GM21367 (cell line): ENCODE results near the gene YKT6.
"Not testable (repeated sequence)": the region's sequence is repeated elsewhere in the genome, so short reads cannot be mapped to it uniquely, and the experiment has no call there.

Experiments used
- ATAC-seq: cut with Tn5 transposase; IDR thresholded peaks from one replicate; pipeline ENCODE4 v1.9.1; 2021; ENCODE audit not compliant: unreplicated experiment

Gene YKT6

DNA sequence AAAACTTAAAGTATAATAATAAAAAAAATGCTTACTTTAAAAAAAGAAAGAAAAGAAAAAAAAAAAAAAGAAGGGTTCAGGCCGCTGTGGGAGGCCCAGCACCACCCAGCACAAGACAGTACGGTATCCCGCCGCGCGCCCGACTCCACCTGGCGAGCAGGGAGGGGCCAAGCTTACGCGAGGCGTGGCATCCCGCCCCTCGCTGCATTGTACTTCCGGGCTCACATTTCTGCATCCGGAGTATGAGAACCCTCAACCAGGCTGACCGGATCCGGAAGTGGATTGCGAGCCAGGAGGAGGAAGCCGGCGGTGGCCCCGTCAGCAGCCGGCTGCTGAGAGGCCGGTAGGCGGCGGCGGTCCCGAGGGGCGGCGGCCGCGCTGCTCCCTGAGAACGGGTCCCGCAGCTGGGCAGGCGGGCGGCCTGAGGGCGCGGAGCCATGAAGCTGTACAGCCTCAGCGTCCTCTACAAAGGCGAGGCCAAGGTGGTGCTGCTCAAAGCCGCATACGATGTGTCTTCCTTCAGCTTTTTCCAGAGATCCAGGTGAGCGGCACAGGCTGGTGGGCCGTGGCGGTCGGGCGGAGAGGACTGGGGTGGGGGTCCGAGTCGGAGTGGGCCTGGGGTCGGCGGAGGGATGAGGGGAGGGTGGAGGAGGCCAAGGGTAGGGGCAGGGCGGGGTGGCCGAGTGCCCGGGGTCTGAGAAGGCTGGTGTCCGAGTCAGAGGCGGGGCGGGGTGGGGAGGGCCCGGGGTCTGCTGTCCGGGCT is at the start of gene YKT6:
TSS of gene YKT6 (plus strand) at position 280 of the 763 bp plus-strand sequence. CDS start at position 438, 158 bp downstream.
- peak; percentile 99 for ATAC-seq

DNA sequence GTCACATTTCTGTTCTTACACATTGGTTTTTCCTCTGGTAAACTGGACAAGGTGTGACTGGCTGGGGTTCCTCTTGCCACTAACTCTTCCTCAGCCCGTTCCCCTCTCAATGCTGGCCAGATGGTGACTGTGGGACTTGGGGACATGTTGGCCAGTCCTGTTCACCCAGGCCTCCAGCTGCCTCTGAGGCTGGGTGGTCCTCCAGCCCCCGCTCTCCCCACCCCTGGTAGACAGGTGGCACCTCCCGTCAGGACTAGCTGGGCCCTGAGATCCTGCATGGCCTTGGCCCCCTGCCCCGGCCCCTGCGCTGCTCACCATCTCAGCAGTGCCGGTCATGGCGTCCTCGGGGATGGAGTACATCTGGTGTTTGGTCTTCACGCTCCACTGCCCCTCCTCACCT is 48.8 kb upstream of the YKT6 start:
- ATAC-seq: no peak

DNA sequence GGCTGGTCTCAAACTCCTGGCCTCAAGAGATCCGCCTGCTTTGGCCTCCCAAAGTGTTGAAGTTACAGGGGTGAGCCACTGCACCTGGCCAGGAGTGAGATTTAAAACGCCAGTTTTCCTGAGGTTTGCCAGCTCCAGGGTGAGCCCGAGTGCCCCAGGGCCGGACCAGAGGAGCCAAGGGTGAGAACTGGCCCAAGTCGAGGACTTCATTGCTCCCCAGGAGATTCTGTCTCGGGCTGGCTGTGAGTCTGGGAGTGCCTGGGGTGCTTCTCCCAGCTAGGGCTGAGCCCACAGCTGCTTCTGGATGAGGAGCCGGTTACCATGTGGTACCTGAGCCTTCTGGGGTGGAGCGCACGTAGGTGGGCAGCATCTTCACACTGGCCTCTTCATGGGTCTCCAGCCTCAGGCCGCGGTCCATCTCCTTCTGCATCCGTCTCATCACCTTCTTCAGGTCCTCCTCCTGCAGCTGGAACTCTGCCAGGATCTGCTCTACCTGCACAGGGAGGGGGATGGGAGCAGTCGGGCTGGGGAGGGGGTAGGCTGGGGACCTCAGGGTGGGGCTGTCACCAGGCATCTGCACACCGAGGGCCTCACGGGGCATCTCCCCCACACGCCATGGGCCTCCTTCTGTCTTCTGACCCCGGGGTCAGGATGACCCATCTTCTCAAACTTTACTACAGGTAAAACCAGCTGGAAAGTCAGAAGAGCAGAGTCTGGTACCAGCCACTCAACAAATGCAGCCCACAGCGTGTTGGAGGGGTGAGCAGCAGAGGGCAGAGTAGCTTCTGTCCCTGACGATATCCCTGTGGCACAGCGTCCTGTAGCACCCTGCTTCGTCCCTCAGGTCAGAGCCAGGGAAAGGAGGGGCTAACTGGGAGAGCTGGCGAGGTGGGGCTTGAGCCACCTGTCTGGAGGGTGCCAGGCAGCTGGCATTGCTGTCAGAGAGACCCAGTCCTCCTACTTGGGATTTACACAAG is 47.5 kb upstream of the YKT6 start:
- ATAC-seq: no peak

DNA sequence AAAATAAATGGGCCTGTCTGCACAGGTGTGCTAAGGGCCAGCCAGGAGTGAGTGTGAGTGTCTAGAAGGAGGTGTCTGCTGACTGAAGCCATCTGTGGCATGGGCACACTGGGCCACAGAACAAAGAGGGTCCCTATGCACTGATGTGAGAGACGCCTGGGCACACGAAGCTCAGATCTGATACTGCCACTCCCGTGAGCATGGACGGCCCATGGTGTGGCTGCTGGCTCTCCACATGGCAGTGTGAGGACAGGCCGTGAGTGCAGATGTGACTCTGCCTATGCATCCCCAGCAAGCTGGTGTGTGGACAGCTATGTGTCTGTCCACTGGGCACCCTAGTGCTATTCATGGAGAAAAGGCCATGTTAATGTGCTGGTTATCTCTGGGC is 46.8 kb upstream of the YKT6 start:
- ATAC-seq: no peak

DNA sequence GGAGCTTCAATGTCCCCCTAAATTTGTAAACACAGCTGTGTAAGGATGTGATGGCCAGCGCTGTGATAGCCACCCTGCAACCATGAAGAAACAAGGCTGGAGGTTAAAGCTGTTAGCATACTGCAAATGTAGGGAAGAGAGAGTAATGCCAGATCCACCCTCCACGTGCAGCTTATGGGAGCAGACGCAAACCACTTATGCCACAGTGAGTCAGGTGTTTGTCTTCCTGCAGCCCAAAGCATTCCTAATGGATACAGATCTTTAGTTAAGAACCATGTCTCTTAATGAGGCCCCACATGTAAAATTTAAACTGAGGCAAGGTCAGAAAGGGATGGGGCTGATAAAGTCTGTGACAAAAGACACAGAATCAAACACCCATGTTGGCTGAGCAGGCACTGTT is 46.1 kb upstream of the YKT6 start:
- ATAC-seq: no peak

DNA sequence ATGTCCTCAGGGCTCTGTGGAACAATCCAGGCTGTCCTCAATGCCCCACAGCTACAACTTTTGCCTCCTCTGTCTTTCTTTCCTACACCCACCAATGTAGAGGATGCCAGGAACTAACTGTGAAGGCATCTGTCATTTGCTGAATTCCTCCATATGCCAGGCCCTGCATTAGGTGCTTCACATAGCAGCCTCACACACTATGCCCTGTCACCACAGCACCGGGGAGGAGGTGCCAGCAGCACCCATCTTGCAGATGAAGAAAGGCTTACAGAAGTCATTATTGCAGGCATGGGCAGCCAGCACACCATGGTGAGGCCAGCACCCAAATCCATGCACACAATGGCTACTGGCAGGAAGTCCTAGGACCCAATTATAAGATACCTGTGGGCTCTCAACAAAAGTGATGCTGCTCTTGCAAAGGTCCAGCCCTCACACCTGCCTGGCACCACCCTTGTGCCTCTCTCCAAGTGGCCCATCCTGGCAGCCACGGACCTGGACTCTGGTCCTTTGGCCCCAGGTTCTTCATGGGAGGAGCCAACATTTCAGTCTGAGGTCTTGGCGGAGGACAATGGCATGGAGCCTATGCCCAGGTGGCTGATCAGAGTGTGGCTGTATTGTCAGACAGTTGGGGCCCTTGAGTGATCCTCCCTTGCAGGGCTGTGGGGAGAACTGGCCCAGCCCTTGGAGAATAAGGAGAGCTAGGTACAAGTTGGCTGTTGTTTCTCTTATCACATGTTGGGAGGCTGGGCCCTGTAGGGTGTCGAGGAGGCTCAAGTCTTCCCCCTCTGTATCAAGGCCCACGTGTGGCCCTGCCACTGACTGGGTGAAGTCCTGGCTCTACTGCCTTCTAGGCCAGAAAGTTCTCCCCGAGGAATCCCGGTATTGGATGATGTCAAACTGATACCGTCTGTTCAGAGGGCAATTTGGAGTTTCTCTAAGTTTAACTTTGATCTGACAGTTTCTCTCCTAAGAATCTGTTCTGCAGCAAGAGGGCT is 45.3 kb upstream of the YKT6 start:
- no peak for ATAC-seq

DNA sequence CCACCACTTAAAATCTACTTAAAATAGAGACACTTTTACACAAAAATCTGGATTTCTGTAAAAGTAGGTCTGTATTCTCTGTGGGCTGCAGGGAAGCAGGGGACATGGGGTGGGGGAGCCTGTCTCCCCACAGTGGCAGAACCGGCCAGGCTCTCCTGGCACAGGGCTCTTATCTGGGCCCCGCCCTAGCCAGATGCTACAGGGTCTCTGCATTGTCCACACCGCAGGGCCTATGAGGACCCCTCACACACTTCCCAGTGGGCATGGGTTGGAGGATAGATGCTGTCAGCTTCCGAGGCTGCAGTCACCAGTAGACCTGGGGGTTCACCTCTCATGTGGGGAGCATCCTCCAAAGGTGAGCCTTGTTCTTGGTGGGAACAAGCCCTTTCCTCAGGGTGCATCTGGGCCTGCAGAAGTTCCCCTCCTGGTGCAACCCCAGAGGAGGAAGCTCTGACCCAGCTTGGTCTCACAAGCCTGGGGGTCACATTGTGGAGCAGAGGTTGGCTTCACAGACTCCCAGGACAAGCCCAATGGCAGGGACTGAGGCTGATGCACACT is 44.2 kb upstream of the YKT6 start:
- no peak for ATAC-seq

DNA sequence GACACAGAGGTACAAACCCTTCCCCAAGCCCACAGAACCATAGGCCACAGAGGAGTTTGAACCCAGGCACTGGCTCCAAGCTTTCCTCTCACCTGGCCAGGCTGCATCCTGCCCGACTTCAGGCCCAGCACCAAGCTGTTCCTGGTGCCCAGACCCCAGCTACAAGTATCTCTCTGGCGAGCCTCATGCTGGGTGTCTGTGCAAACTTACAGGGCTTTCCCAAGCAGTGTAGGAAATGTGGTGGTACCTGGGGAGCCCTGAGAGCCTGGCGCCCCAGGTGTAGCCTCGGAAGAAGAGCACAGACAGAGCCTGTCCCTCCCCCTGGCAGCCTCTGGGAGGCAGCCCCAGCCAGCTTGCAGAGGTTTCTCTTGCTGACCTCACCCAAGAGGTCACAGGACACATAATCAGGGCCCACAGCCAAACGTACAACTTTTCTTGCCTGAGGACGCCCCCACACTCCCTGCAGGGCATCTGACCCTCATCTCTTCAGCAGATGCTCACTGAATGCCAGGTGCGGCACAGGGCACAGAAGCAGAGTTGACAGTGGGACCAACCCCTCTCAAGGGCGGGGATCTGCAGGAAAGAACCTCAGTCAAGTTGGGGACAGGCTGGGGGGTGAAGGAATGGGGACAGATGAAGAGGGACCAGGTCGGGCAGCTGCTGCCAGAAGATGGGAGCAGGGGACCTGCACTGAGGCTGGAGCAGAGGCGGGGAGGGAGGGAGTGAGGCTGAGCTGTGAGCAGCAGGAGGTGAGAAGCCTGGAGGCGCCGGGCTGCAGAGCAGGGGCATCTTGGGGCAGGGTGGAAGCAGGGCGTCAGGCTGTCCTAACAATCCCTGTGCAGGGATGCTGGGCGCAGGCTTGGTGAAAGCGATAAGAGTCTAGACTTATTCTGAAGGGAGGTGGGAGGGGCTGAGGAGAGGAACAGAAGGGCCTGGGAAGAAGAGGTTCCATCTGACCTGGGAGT is 43.4 kb upstream of the YKT6 start:
- ATAC-seq: no peak

DNA sequence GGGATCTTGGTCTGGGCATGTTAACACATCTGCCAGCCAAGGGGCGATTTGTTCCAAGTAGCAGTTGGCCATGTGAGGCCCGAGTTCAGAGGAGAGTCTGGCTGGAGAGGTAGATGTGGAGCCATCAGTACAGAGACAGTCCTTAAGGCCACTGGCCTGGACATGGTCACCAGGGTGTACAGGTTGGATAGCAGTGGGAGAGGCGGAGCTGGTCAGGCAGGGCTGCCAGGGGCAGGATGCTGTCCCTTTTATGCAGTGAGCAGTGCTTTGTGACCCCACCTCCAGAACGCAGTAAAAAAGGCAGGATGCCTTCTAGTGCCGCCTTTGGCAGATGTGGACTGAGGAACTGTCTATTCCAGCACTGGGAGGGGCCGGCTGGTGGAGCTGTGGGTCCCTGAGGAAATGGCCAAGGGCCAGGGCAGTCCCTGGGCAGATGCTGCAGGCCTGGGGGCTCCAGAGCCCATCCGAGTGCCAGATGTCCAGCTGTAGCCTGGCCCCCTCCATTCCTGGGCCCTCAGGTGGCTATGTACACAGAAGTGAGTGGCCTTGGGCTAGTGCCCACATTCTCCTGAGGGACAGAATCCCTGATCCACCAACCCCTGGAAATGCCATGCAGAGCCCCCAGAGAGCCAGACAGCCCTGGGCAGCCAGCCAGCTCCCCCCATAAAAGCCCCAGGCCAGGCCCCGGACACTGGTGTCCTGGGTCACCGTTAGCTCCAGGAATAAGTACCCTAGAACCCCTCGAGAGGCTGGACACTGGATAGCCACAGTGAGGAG is 42.5 kb upstream of the YKT6 start:
- ATAC-seq: no peak

DNA sequence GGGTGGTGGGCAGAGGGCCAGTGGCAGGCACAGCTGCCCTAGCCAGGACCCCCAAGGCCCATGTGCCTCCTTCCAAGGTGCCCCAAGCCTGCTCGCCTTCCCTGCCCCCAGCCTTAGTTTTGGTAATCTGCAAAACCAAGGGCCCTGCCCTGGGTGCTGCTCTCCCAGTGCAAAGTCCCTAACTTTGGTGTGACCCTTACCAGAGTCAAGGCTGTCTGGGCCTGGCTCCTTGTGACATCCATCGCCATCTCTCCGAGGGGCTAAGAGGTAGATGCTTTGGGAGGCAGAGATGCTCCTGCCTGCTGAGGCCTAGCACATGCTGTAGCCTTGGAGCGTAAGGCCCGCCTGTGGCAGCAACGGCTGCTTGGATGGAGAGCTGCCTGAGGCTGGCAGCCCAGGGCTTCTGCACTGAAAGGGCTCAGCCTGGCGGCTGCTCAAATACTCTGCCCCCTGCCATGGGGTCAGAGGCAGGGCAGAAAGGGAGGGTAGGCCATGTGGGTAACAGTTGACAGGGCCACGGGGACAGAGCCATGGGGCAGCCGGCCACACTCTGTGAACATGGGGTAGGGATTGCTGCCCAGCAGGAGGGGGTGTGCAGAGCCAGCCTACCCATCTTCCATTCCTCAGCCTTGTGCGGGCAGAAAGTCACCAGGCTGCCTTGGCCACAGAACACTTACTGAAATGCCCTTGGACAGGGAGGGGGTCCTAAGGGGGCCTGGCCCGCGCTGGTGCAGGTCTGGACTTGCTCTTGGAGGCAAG is 41.7 kb upstream of the YKT6 start:
- ATAC-seq: no peak

DNA sequence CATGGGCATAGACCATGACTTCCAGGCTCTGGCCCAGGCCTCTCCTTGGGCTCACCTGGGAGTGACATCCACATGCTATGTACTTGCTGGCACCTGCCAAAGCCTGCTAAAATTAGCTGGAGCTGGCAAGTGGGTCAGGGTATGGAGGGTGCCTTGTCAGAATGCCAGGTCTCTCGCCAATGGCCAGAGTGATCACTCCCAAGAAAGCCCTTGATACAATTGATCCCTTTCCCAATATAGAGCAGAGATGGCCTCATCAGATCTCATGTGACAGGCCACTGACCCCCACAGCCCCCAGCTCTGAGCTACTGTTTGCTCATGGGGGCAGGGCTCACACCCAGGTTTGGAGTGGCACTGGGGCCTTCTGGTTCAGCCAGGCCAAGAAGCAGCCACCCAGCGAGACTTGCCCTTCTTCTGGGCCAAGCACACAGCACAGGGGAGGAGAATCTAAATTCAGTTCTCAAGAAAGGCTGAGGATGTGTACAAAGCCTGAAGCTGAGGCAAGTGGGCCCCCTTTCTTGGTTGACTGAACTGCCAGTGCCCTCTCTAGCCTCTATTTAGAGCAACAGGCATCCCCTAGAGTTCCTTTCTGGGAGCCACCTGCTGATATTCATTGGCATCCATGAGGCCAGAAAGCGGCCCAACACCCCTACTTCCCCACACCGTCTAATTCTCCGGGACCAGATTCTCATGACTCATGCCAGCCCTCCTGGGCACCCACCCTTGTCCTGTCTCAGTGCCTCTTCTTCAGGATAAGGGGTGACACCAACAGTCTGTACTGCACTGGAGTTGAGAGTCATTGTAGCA is 40.8 kb upstream of the YKT6 start:
- no peak for ATAC-seq

DNA sequence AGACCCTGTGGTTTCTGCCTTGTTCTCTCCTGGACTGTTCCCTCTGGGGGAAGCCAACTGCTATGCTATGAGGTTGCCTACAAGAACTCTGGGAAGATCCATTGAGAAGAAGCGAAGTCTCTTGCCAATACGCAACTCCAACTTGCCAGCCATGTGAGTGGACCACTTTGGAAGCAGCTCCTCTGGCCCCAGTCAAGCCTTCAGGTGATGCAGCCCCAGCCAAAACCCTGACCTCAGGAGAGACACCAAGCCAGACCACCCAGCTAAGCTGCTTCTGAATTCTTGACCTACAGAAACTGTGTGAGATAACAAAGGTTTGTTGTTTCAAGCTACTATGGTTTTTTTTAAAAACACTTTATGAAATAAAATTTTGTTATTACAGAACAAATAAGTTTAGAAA is 39.4 kb upstream of the YKT6 start:
- no peak for ATAC-seq

DNA sequence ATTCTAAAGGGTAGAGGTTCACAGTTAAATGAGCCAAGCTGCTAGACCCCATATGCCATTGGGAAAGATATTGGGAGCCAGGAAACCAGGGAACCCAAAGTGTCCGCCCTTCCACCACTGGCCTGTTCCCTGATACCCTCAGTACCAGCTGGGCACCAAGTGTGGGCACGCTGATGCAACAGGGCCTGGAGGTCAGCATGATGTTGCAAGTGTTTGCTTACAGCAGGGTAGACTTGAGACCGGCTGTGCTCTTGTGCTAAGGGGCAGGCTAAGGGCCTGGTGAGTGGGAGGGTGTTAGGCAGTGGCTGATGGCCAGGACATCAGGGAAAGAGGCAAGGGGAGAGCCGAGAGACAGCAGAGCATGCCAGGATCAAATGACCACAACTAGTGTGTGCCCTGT is 38.6 kb upstream of the YKT6 start:
- no peak for ATAC-seq

DNA sequence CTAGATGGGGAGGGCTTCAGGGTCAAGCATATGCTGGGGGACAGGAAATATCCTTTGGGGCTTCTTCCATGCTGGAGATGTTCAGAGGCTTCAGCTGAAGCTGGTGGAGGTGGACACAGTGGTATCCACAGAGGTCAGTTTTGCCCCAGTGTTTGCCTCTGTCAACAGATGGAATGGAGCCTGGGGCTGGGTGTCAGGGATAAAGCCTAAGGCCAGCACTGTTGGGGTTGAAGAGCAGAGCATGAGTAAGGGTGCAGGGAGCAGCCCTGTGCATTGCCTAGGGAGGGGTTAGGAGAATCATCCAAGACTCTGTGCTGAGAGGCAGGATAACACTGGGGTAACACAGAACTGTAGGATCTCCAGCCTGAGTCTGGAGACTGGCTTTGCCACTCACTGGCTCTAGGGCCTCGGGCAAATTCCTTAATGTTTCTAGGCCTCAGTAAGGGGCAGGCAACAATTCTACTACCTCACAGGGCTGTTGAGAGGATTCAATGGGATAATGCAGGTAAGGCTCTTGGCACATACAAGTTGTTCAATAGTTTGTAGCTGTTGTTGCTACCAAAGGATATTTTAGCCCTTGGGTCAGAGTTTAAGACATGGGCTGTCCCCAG is 37.9 kb upstream of the YKT6 start:
- no peak for ATAC-seq

DNA sequence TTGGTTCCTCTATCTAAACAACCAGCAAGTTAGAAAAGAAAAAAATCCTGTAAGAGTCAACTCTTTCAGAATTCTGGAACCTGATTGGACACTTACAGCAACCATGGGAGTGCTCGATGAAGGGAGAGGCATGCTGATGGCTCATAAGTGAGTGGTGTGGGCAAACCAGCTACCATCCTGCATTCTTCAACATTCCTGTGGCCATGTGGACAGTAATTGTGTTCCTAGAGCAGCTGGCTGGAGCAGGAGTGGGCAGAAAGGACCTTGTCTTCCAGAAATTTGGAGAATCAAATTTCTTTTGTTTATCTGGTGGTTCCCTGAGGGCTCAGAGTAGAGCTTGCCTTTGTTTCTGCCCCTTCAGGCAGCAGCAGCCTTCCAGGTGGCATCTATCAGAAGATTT is 37.2 kb upstream of the YKT6 start:
- no peak for ATAC-seq

DNA sequence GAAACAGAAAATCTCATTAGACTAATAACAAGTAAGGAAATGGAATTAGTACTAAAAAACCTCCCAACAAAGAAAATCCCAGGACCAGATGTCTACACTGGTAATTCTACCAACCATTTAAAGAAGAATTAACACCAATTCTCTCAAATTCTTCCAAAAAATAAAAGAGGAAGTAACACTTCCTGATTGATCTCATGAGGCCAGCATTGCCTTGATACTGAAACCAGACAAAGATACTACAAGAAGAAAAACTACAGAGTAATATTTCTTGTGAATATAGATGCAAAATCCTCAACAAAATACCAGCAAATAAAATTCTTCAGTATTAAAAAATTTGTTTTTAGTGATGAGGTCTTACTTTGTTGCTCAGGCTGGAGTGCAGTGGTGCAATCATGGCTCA is 32.9 kb upstream of the YKT6 start:
- ATAC-seq: no peak

DNA sequence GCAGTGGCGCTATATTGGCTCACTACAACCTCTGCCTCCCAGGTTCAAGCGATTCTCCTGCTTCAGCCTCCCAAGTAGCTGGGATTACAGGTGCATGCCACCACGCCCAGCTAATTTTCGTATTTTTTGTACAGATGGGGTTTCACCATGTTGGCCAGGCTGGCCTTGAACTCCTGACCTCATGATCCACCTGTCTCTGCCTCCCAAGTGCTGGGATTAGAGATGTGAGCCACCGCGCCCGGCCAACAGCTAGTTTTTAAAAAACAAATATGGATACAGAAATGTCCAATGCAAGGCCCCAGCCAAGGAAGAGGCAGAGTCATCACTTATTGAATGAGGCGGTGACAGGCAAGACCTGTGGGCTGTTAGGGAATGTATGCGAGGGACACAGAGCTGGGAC is 28.9 kb upstream of the YKT6 start:
- ATAC-seq: not testable (repeated sequence)
